ENCODE measurements around the gene BNC1.

The BNC1 gene

GRCh38 chr15:83290236-83290635 is 5.8 kb upstream of the BNC1 start:
- Histone ChIP-seq H3K4me3 (ENCODE audit: low read depth, low read length) (no peak overlapping the region), H3K36me3 (ENCODE audit: control insufficient read depth, insufficient read depth, low read length) (no peaks in the 10 kb centered on the region), H3K9ac (ENCODE audit: low read depth, low read length) (no peak overlapping the region)

GRCh38 chr15:83289160-83289559 is 4.7 kb upstream of the BNC1 start:
- Histone ChIP-seq H3K36me3 (ENCODE audit: control insufficient read depth, insufficient read depth, low read length) (no peaks in the 10 kb centered on the region), H3K27me3 (ENCODE audit: control insufficient read depth, insufficient read depth, low read length) (peaks cover 33% of the 10 kb centered on the region), H3K4me3 (ENCODE audit: low read depth, low read length) (no peak overlapping the region), H3K9me3 (ENCODE audit: control insufficient read depth, insufficient read depth, low read length) (no peaks in the 10 kb centered on the region), H3K9ac (ENCODE audit: low read depth, low read length) (no peak overlapping the region), H3K4me1 (ENCODE audit: control insufficient read depth, insufficient read depth, low read length) (no peaks in the 10 kb centered on the region)

More at GRCh38 chr15:83290236-83290635, 5.8 kb upstream of the BNC1 start:
- Histone ChIP-seq H3K4me1 (ENCODE audit: control insufficient read depth, insufficient read depth, low read length) (no peaks in the 10 kb centered on the region), H3K27me3 (ENCODE audit: control insufficient read depth, insufficient read depth, low read length) (peaks cover 27% of the 10 kb centered on the region), H3K9me3 (ENCODE audit: control insufficient read depth, insufficient read depth, low read length) (no peaks in the 10 kb centered on the region)

- H3K9ac ChIP-seq (ENCODE audit: low read depth, low read length): no peak overlapping the region
- H3K27me3 ChIP-seq (ENCODE audit: control insufficient read depth, insufficient read depth, low read length): peaks cover 40% of the 10 kb centered on the region
- no peak overlapping the region for H3K4me3 ChIP-seq (ENCODE audit: low read depth, low read length)
Measured at GRCh38 chr15:83288381-83288801, 3.9 kb upstream of the BNC1 start.

GRCh38 chr15:83287541-83288027 is 3.1 kb upstream of the BNC1 start:
- no peaks in the 10 kb centered on the region for H3K4me1 ChIP-seq (ENCODE audit: control insufficient read depth, insufficient read depth, low read length)
- H3K36me3 ChIP-seq (ENCODE audit: control insufficient read depth, insufficient read depth, low read length): no peaks in the 10 kb centered on the region
- H3K9ac ChIP-seq (ENCODE audit: low read depth, low read length): no peak overlapping the region
- peaks cover 46% of the 10 kb centered on the region for H3K27me3 ChIP-seq (ENCODE audit: control insufficient read depth, insufficient read depth, low read length)
- H3K4me3 ChIP-seq (ENCODE audit: low read depth, low read length): no peak overlapping the region
- H3K9me3 ChIP-seq (ENCODE audit: control insufficient read depth, insufficient read depth, low read length): no peaks in the 10 kb centered on the region

More at GRCh38 chr15:83288381-83288801, 3.9 kb upstream of the BNC1 start:
- Histone ChIP-seq H3K36me3 (ENCODE audit: control insufficient read depth, insufficient read depth, low read length) (no peaks in the 10 kb centered on the region), H3K4me1 (ENCODE audit: control insufficient read depth, insufficient read depth, low read length) (no peaks in the 10 kb centered on the region), H3K9me3 (ENCODE audit: control insufficient read depth, insufficient read depth, low read length) (no peaks in the 10 kb centered on the region)

DNA sequence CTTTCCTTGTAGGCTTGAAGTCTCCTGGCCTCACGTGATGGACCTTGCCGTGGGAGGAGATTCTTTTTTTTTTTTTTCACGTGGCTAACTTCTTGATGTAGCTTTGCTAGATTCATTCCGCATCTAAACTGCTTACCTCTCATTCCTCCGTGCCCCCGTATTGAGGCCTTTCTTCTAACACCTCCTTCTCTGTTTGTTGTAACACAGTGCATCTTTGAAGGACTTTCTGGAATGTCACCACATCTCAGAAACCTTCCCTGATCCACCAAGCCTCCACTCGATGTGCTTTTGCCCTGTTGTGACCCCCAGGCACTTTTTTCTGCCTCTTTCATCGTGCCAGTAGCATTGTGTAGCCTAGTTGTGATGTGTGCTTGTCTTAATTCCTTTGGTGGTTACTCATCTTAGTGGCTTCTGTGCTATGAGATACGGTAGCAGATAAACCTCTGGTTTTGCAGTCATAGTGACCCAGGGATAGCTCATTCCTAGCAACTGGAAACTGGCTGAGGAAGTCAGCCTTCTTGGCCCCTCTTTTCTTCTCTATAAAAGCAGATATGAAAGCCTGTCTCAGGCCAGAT is 1.6 kb upstream of the BNC1 start:
- H3K27me3 ChIP-seq (ENCODE audit: control insufficient read depth, insufficient read depth, low read length): peaks cover 58% of the 10 kb centered on the region
- no peak overlapping the region for H3K4me3 ChIP-seq (ENCODE audit: low read depth, low read length)

GRCh38 chr15:83285284-83285978 is 967 bp upstream of the BNC1 start:
- Histone ChIP-seq H3K4me1 (ENCODE audit: control insufficient read depth, insufficient read depth, low read length) (no peaks in the 10 kb centered on the region), H3K9me3 (ENCODE audit: control insufficient read depth, insufficient read depth, low read length) (no peaks in the 10 kb centered on the region), H3K27me3 (ENCODE audit: control insufficient read depth, insufficient read depth, low read length) (peaks cover 64% of the 10 kb centered on the region), H3K9ac (ENCODE audit: low read depth, low read length) (no peak overlapping the region), H3K4me3 (ENCODE audit: low read depth, low read length) (peak overlapping the region; percentile 46), H3K36me3 (ENCODE audit: control insufficient read depth, insufficient read depth, low read length) (no peaks in the 10 kb centered on the region)

More for the DNA sequence above, 1.6 kb upstream of the BNC1 start:
- Histone ChIP-seq H3K9me3 (ENCODE audit: control insufficient read depth, insufficient read depth, low read length) (no peaks in the 10 kb centered on the region), H3K9ac (ENCODE audit: low read depth, low read length) (no peak overlapping the region), H3K36me3 (ENCODE audit: control insufficient read depth, insufficient read depth, low read length) (no peaks in the 10 kb centered on the region), H3K4me1 (ENCODE audit: control insufficient read depth, insufficient read depth, low read length) (no peaks in the 10 kb centered on the region)

DNA sequence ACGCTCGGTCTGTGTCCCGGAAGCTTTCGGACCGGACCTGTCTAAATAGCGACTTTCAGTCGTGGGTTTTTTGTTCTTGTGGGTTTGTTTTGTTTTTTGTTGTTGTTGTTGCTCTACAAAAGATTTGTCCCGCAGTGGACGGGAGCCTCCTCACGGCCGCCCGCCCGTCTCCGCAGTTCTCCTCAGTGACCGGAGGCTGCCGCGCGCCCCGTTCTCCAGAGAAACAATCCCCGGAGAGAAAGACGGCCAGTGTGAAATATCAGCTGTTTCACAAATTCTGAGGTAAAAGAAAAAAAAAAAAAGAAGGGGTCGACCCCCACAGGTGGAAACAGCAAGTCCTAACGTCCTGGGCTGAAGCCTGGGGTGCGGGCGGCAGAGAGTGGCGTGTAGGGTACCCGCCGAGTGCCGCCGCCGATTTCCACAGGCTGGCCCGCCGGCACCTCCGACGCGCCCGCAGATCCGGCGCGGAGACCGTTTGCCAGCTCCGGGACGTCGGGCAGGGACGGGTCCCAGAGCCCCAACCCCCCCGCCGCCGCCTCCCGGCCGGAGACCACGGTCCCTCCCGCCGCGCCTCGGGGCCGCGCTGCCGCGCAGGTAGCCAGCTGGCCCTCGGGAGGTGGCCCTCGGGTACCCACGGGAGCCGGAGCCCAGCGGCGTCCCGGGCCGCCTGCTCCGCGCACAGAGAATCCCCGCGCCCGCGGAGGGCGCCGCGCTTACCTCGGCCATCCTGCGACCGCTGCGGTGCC is 478 bp downstream of the BNC1 start:
- H3K36me3 ChIP-seq (ENCODE audit: control insufficient read depth, insufficient read depth, low read length): no peaks in the 10 kb centered on the region
- H3K27me3 ChIP-seq (ENCODE audit: control insufficient read depth, insufficient read depth, low read length): peaks cover 69% of the 10 kb centered on the region
- H3K4me3 ChIP-seq (ENCODE audit: low read depth, low read length): peak overlapping the region; percentile 61
- H3K4me1 ChIP-seq (ENCODE audit: control insufficient read depth, insufficient read depth, low read length): no peaks in the 10 kb centered on the region
- H3K9ac ChIP-seq (ENCODE audit: low read depth, low read length): no peak overlapping the region
- H3K9me3 ChIP-seq (ENCODE audit: control insufficient read depth, insufficient read depth, low read length): no peaks in the 10 kb centered on the region

DNA sequence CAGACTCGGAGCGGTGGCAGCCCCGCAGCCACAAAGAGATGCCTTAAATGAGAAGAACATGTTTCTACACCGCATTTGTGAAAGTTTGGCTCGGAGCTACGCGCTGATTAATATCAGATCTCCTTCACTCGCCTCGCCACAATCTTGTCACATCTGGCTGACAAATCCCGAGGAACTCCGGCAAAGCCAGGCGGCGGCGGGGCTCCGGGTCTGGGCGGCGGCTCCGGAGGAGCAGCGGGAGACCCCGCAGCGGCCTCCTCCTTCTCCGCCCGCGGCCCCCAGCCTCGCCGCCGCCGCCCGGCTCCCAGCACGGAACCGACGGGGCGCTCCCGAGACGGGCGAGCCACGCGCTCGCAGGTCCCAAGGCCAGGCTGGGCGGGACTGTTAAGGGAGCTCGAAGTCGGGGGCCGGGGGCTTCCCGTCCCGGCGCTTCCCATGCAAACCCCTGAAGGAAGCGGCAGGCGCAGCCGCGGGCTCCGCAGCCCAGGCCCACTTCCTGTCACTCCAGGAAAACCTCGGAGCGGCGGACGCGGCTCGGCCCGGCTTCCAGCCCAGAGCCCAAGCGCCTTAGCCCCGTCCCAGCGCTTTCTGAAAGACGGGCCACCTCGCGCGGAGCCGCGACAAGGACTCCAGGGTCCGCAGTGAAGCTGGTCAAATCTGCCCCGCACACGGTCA is 1.2 kb downstream of the BNC1 start:
- H3K4me1 ChIP-seq (ENCODE audit: control insufficient read depth, insufficient read depth, low read length): no peaks in the 10 kb centered on the region

GRCh38 chr15:83282776-83283137 is 1.7 kb downstream of the BNC1 start:
- no peaks in the 10 kb centered on the region for H3K4me1 ChIP-seq (ENCODE audit: control insufficient read depth, insufficient read depth, low read length)
- H3K9me3 ChIP-seq (ENCODE audit: control insufficient read depth, insufficient read depth, low read length): no peaks in the 10 kb centered on the region
- peak overlapping the region; percentile 61 for H3K4me3 ChIP-seq (ENCODE audit: low read depth, low read length)
- peaks cover 66% of the 10 kb centered on the region for H3K27me3 ChIP-seq (ENCODE audit: control insufficient read depth, insufficient read depth, low read length)
- no peaks in the 10 kb centered on the region for H3K36me3 ChIP-seq (ENCODE audit: control insufficient read depth, insufficient read depth, low read length)
- no peak overlapping the region for H3K9ac ChIP-seq (ENCODE audit: low read depth, low read length)

More for the DNA sequence above, 1.2 kb downstream of the BNC1 start:
- Histone ChIP-seq H3K27me3 (ENCODE audit: control insufficient read depth, insufficient read depth, low read length) (peaks cover 69% of the 10 kb centered on the region), H3K9ac (ENCODE audit: low read depth, low read length) (no peak overlapping the region), H3K4me3 (ENCODE audit: low read depth, low read length) (peak overlapping the region; percentile 61), H3K36me3 (ENCODE audit: control insufficient read depth, insufficient read depth, low read length) (no peaks in the 10 kb centered on the region), H3K9me3 (ENCODE audit: control insufficient read depth, insufficient read depth, low read length) (no peaks in the 10 kb centered on the region)

DNA sequence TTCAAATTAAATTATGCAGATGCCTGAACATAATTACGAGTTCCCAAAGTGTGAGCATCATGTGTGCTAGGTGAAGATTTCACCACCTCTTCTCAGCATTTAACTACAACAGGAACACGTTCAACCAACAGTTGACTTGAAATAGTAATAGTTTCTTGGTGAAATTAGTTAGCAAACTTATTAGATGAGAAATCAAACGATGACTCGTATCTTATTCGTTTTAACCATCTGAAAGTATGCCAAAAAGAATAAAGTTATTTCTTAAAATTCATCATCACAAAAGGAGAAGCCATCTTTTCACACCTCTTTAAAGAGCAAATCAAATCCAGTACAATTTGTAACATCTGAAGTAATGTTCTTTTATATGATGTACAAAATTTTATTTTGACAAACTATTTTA is 2.3 kb downstream of the BNC1 start:
- no peaks in the 10 kb centered on the region for H3K36me3 ChIP-seq (ENCODE audit: control insufficient read depth, insufficient read depth, low read length)
- H3K4me1 ChIP-seq (ENCODE audit: control insufficient read depth, insufficient read depth, low read length): no peaks in the 10 kb centered on the region
- H3K9ac ChIP-seq (ENCODE audit: low read depth, low read length): no peak overlapping the region
- no peaks in the 10 kb centered on the region for H3K9me3 ChIP-seq (ENCODE audit: control insufficient read depth, insufficient read depth, low read length)
- peaks cover 65% of the 10 kb centered on the region for H3K27me3 ChIP-seq (ENCODE audit: control insufficient read depth, insufficient read depth, low read length)
- no peak overlapping the region for H3K4me3 ChIP-seq (ENCODE audit: low read depth, low read length)

DNA sequence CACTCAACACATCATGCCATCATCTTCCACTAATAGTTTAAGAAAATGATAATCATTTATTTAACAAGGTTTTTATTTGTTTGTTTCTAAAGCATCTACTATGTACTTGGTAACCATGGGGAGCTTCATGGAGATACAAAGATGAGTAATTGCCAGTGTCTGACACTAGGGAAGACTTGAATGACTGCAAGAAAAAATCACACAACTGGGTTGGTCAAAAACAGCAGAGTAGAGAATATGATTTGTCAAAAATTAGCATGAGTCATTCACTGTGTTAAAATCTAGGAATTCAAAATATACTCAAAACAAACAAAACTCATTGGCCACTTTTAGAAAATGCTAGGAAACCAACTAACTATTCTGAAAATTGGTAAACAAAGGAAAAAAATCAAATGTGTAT is 6.3 kb downstream of the BNC1 start:
- Histone ChIP-seq H3K9ac (ENCODE audit: low read depth, low read length) (no peak overlapping the region), H3K4me3 (ENCODE audit: low read depth, low read length) (no peak overlapping the region), H3K36me3 (ENCODE audit: control insufficient read depth, insufficient read depth, low read length) (no peaks in the 10 kb centered on the region), H3K9me3 (ENCODE audit: control insufficient read depth, insufficient read depth, low read length) (no peaks in the 10 kb centered on the region), H3K4me1 (ENCODE audit: control insufficient read depth, insufficient read depth, low read length) (no peaks in the 10 kb centered on the region), H3K27me3 (ENCODE audit: control insufficient read depth, insufficient read depth, low read length) (peaks cover 32% of the 10 kb centered on the region)

Data from iPS-15b (cell line).